PC-9 (cell line): ENCODE data around the gene SEMA6B.
"Not testable (repeated sequence)": the region's sequence is repeated elsewhere in the genome, so short reads cannot be mapped to it uniquely, and the experiment has no call there.

Experiments used
- CTCF ChIP-seq: fragments of 200-600 bp; sonication (generic); conservative IDR thresholded peaks from 2 replicates; pipeline ENCODE4 v1.6.1; 2017; ENCODE audit warnings: mixed run types, antibody characterized with exemption, mild to moderate bottlenecking, moderate library complexity
- EZH2 ChIP-seq: fragments of 200-600 bp; sonication (generic); IDR thresholded peaks from 2 replicates; pipeline ENCODE4 v1.8.0; 2017; ENCODE audit warnings: antibody characterized with exemption, low read depth

GRCh38 chr19:4562085-4562484 lies 2.6 kb upstream of the SEMA6B start:
- not testable (repeated sequence) for TF ChIP-seq CTCF, EZH2
